HUES6 (cell line): ENCODE measurements around the gene EN2.

Source experiments
- H3K27ac ChIP-seq: 2 replicates; pipeline ENCODE4 v1.7.0; 2013; ENCODE audit warnings: low read depth, mild to moderate bottlenecking, low read length, inconsistent platforms
- H3K27me3 ChIP-seq: 2 replicates; pipeline ENCODE4 v1.6.1; 2013; ENCODE audit warnings: low read length; ENCODE audit not compliant: control insufficient read depth, insufficient read depth
- H3K36me3 ChIP-seq: 2 replicates; pipeline ENCODE4 v1.6.1; 2013; ENCODE audit warnings: low read length; ENCODE audit not compliant: control insufficient read depth, insufficient read depth
- H3K4me1 ChIP-seq: 2 replicates; pipeline ENCODE4 v1.6.1; 2013; ENCODE audit warnings: low read length; ENCODE audit not compliant: control insufficient read depth, insufficient read depth
- H3K4me3 ChIP-seq: 2 replicates; pipeline ENCODE4 v1.5.1; 2013; ENCODE audit warnings: low read depth, low read length
- H3K9ac ChIP-seq: one replicate; pipeline ENCODE4 v1.6.1; 2013; ENCODE audit warnings: mild to moderate bottlenecking, low read length
- H3K9me3 ChIP-seq: 2 replicates; pipeline ENCODE4 v1.6.1; 2013; ENCODE audit warnings: low read depth, low read length; ENCODE audit not compliant: control insufficient read depth, insufficient read depth

EN2 gene

DNA sequence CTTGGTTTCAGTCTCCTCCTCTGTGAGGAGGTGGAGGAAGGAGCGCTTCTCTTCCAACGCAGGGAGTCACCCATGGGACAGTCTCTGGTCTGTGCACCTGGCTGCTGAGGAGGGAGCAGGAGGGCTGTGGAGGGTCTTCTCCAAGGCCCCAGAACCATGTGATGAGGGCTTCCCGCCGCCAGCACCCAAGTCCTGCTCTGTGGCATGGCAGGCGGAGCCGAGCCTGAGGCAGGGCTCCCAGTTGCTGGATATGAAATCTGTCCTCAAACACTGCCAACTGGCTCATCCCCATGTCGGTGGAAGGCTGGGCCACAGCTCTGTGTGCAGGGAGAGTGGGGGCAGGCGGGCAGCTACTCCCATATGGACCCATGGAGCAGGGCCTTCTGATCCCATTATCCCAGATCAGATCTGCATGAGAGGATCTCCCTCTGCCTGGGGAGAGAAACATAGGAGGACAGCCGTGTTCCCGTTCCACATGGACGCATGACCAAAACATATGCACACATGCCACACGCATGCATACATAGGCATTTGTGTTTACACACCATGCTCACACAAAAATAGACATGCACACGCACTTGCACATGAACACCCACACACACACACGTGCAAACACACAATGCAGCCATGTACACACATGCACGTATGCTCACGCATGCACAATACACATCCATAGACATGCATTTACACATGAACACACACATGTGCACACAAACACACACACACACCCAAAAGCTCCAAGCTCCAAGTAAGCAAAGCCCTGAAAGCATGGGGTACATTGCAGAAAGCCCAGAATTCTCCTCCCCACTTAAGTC is 38.8 kb upstream of the EN2 start:
- no peak overlapping the region for H3K9ac ChIP-seq
- no peaks in the 10 kb centered on the region; the same call in 1 of the 2 replicates for H3K27me3 ChIP-seq

DNA sequence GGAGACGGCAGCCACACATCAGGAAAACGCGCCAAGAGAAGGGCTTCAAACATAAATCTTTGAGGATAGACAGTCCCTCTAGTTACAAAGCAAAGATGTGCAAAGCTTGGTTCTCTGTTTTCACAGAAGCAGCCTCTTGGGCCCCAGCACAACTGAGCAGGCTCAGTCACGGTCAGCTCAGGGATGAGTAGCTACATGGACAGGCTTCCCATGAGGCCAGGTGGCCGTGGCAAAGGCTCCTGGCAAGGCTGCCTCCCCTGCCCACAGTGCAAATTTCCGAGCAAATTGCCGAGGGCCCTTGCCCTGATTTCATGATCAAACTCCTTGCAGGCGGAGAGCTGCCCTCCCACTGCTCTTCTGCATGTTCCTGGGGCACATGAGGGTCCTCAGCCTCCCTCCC is 37.8 kb upstream of the EN2 start:
- Histone ChIP-seq H3K4me3 (no peak overlapping the region), H3K27me3 (no peaks in the 10 kb centered on the region; the same call in 1 of the 2 replicates), H3K9me3 (no peaks in the 10 kb centered on the region), H3K9ac (no peak overlapping the region), H3K36me3 (no peaks in the 10 kb centered on the region), H3K4me1 (no peaks in the 10 kb centered on the region), H3K27ac (no peak overlapping the region)

More for the DNA sequence above, 38.8 kb upstream of the EN2 start:
- no peaks in the 10 kb centered on the region for H3K4me1 ChIP-seq
- H3K4me3 ChIP-seq: no peak overlapping the region
- H3K27ac ChIP-seq: no peak overlapping the region
- no peaks in the 10 kb centered on the region for H3K36me3 ChIP-seq
- H3K9me3 ChIP-seq: no peaks in the 10 kb centered on the region

DNA sequence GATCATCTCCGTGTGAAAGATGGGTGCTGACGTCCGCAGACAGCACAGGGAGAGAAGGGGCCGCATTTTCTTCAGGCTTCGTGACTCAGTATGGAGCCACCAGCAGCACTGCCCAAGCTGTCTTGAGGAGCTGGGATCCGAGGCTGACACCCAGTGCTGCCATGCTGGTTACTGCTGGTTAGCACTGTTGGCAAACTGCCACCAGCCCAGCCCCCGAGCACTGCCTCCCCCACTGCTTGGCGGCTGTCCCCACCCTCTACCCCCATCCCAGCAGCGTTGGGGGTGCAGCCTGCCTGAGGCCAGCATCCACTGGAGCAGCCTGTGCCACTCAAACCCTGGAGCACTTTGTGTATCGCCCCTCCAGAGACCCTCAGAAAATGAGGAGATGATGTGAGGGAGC is 35.8 kb upstream of the EN2 start:
- Histone ChIP-seq H3K9ac (no peak overlapping the region), H3K36me3 (no peaks in the 10 kb centered on the region), H3K4me1 (no peaks in the 10 kb centered on the region), H3K27me3 (peaks cover 18% of the 10 kb centered on the region; the same call in 1 of the 2 replicates), H3K9me3 (no peaks in the 10 kb centered on the region), H3K4me3 (no peak overlapping the region), H3K27ac (no peak overlapping the region)

DNA sequence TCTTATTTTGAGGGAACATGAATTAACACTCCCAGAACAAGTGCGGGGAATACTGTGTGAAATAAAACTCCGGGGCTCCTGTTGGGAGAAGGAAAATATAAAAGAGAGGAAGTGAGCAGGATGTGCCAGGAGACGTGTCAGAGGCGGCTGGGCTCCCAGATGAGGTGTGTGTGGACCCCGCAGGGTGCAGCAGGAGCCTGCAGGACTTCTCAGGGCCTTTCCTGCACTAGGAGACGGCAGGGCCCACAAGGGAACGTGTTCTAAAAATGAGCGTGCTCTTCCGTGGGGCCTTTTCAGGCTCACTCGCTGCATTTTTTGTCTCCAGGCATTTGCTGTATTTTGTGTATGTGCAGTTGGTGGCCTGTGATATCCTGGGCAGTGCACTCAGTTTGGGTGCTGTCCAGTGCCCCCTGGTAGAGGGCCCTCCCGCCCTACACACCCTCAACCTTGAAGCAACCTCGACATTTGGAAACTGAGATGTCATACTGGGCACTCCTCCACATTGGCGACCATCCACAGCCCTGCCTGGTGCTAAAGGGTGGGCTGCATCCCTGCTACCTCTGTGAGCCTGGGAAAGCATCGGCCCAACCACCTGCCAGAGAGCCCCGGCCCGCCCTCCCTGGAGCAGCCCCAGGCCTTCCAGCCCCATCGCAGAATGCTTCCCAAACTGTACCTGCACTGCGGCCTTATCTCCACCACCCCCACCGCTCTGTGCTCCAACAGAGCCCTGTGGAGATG is 35.2 kb upstream of the EN2 start:
- Histone ChIP-seq H3K9ac (no peak overlapping the region), H3K4me3 (no peak overlapping the region), H3K36me3 (no peaks in the 10 kb centered on the region), H3K27ac (no peak overlapping the region), H3K9me3 (no peaks in the 10 kb centered on the region), H3K27me3 (peaks cover 22% of the 10 kb centered on the region; the same call in 1 of the 2 replicates), H3K4me1 (no peaks in the 10 kb centered on the region)

DNA sequence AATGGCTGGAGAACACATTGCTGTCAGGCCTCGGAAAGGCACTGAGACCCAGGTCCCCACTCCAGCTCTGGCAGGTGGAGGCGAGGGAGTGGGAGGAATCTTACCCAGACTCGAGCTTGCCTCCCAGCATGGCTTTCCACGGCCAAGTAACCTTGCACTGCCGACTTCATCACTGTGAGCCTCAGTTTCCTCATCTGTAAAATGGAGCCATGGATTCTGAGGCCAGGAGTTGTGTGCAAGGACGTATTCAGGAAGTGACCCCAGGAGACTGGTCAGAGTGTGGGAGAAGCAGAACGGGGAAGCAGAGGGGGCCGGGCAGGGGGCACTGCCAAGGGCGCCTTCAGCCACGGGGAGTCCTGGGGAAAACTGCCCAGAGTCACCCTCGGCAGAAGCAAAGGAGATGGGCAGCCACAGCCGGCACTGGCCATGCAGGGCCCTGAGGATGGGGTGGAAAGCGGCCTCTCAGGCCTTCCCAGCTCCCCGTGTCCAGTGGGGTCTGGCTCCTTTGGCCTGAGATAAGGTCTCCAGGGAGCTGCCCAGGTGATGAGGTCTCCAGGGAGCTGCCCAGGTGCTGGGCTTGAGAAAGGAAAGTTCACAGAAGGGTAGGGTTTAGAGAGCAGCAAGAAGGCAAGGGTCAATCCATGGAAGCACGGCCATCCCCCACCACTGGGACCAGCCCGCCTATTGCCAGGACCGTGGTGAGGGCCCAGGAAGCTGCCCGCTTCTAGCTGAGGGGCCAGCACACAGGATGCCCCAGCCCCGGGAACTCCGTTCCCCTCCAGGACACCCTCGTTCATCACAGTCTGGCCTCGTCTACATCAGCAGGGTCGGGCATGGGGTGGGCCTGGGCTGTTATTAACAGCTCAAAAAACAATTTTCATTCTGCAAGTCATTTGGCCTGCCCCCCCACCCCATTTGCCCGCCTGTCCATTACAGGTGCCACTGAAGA is 34.3 kb upstream of the EN2 start:
- no peaks in the 10 kb centered on the region for H3K36me3 ChIP-seq
- no peaks in the 10 kb centered on the region for H3K9me3 ChIP-seq
- H3K4me3 ChIP-seq: no peak overlapping the region
- H3K27ac ChIP-seq: no peak overlapping the region
- no peak overlapping the region for H3K9ac ChIP-seq
- H3K4me1 ChIP-seq: no peaks in the 10 kb centered on the region
- H3K27me3 ChIP-seq: peaks cover 29% of the 10 kb centered on the region; the same call in 1 of the 2 replicates

- Histone ChIP-seq H3K27me3 (peaks cover 37% of the 10 kb centered on the region; the same call in 1 of the 2 replicates), H3K9ac (no peak overlapping the region), H3K36me3 (no peaks in the 10 kb centered on the region), H3K27ac (no peak overlapping the region), H3K4me1 (no peaks in the 10 kb centered on the region), H3K4me3 (no peak overlapping the region), H3K9me3 (no peaks in the 10 kb centered on the region)
These were observed 33.5 kb upstream of the EN2 start for GRCh38 chr7:155424301-155425010.

DNA sequence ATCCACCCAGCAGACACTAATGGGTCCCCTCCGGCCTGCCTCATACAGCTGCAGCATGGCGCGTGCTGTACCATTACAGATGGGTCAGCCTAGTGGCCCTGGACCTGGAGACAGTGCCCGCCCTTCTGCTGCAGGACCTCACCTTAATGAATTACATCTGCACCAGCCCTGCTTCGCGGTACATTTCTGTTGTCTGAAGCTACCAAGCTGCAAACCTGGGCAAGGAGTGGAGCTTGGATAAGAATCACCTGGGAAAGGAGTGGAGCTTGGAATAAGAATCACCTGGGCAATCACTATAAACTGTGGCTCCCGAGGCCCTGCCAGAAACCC is 33.0 kb upstream of the EN2 start:
- H3K27ac ChIP-seq: no peak overlapping the region
- no peaks in the 10 kb centered on the region for H3K9me3 ChIP-seq
- H3K36me3 ChIP-seq: no peaks in the 10 kb centered on the region
- H3K4me1 ChIP-seq: no peaks in the 10 kb centered on the region
- peaks cover 41% of the 10 kb centered on the region; the same call in 1 of the 2 replicates for H3K27me3 ChIP-seq
- no peak overlapping the region for H3K9ac ChIP-seq
- no peak overlapping the region for H3K4me3 ChIP-seq

GRCh38 chr7:155425887-155426286 is 32.0 kb upstream of the EN2 start:
- H3K27ac ChIP-seq: no peak overlapping the region
- peaks cover 48% of the 10 kb centered on the region; the same call in 1 of the 2 replicates for H3K27me3 ChIP-seq
- H3K4me3 ChIP-seq: no peak overlapping the region
- no peak overlapping the region for H3K9ac ChIP-seq
- H3K9me3 ChIP-seq: no peaks in the 10 kb centered on the region
- no peaks in the 10 kb centered on the region for H3K36me3 ChIP-seq
- no peaks in the 10 kb centered on the region for H3K4me1 ChIP-seq

GRCh38 chr7:155426543-155427410 is 31.2 kb upstream of the EN2 start:
- Histone ChIP-seq H3K36me3 (no peaks in the 10 kb centered on the region), H3K27ac (no peak overlapping the region), H3K27me3 (peaks cover 55% of the 10 kb centered on the region; the same call in 1 of the 2 replicates), H3K4me3 (no peak overlapping the region), H3K9ac (no peak overlapping the region), H3K4me1 (no peaks in the 10 kb centered on the region), H3K9me3 (no peaks in the 10 kb centered on the region)
